ENCODE measurements around the gene UST.

UST gene

DNA sequence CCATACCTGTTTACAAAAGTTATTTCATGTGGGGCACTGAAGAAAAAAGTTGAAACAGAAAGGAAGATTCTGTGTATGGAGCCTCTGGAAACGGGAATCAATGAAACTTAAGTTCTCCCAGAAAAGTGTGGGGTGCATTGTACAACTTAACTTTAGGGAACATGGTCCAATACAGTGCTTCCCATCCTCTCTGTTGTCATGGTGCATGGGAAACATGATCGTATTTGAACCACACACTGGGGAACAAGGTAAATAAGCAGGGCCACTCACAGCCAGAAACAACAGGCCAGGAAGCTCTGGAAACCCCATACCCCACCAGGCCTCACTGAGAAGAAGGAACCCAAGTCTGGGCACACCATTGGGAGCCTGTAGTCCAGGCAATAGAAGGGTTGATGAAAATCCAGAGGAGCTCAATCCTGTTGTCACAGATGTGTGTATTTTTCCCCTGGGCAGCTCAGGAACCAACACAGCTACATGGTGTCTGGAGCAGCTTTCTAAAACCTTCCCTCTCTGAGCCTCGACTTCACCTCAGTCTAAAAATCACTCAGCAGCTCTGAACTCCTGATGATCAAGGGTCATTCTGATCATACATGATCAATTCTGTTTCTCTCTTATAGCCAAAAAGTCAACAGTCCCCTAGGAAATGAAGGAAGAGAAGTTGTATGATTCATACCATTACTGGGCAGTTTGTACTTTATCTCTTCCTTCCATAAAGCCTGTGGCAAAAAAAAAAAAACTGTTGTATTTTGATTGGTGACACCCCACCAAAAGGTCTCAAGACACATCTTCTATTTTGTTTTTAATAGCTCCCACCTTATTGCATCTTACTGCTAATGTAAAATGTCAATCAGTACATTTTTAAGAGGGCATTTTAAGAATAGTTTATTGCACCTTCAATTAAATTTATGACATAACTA is 372.2 kb downstream of the UST start:
- H3K27ac ChIP-seq: no peak overlapping the region
- no peak for TF ChIP-seq ZFX (IDR thresholded peaks at IDR 0.05; ENCODE audit: borderline replicate concordance)
- TF ChIP-seq, protein P1, sequence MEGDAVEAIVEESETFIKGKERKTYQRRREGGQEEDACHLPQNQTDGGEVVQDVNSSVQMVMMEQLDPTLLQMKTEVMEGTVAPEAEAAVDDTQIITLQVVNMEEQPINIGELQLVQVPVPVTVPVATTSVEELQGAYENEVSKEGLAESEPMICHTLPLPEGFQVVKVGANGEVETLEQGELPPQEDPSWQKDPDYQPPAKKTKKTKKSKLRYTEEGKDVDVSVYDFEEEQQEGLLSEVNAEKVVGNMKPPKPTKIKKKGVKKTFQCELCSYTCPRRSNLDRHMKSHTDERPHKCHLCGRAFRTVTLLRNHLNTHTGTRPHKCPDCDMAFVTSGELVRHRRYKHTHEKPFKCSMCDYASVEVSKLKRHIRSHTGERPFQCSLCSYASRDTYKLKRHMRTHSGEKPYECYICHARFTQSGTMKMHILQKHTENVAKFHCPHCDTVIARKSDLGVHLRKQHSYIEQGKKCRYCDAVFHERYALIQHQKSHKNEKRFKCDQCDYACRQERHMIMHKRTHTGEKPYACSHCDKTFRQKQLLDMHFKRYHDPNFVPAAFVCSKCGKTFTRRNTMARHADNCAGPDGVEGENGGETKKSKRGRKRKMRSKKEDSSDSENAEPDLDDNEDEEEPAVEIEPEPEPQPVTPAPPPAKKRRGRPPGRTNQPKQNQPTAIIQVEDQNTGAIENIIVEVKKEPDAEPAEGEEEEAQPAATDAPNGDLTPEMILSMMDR (IDR thresholded peaks at IDR 0.05): no peak

DNA sequence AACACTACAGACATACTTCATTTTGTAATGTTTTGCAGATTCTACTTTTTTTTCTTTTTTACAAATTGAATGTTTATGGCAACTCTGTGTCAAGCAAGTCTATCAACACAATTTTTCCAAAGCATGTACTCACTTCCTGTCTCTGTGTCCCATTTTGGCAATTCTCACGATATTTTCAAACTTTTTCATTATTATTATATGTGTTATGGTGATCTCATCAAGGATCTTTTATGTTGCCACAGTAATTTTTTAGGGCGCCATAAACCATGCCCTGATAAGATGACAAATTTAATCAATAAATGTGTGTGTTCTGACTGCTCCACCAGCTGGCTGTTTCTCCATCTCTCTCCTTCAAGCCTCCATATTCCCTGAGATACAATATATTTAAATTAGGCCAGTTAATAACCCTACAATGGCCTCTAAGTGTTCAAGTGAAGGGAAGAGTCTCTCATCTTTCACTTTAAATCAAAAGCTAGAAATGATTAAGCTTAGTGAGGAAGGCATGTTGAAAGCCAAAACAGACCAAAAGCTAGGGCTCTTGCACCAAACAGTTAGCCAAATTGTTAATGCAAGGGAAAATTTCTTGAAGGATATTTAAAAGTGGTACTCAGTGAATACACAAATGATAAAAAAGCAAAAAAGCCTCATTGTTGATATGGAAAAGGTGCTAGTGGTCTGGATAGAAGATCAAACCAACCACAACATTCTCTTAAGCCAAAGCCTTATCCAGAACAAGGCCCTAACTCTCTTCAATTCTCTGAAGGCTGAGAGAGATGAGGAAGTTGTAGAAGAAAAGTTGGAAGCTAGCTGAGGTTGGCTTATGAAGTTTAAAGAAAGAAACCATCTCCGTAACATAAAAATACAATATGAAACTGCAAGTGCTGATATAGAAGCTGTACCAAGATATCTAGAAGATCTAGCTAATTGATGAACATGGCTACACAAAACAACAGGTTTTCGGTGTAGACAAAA is 376.3 kb downstream of the UST start:
- H3K27ac ChIP-seq: no peak overlapping the region
- no peak for TF ChIP-seq ZFX (IDR thresholded peaks at IDR 0.05; ENCODE audit: borderline replicate concordance)
- TF ChIP-seq, protein P1 (IDR thresholded peaks at IDR 0.05): no peak

DNA sequence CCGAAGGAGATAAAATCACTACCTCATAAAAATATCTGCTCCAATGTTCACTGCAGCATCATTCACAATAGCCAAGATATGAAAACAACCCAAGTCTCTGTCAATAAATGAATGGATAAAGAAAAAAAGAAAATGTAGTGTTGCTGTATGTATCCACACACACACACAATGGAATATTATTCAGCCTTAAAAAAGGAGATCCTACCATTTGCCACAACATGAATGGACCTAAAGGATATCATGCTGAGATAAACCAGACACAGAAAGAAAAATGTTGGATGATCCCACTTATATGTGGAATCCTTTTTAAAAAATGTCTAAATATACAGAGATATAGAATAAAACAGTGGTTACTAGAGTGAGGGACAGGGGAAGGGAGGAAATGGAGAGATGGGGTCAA is 378.5 kb downstream of the UST start:
- H3K27ac ChIP-seq: no peak overlapping the region
- TF ChIP-seq, protein P1 (IDR thresholded peaks at IDR 0.05): no peak
- no peak for TF ChIP-seq ZFX (IDR thresholded peaks at IDR 0.05; ENCODE audit: borderline replicate concordance)
